ENCODE measurements around the gene LEMD1. TPM values are rescaled to one million over a fixed set of nuclear protein-coding genes. Genes with fewer than 3 reads are reported as not detected.

The LEMD1 gene
- polyA plus RNA-seq, 1 donor from 2014 or later, result 67.6 TPM

DNA sequence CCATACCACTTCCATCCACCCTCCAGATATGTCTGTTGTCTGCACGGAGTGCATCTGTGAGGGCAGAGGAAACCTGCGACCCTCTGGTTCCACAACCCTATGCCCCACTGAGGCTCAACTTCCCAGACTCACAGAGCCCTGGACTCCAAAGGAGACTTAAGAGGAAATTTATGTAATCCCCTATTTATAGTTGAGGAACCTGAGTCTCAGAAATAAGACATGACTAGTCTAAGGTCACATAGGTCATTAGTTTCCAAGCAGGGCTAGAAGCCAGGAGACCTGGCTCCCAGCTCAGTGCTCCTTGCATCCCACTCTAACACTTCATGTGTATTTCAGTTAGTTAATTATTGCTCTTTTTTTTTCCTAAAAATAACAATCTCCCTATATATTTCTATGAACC, 15.7 kb upstream of the LEMD1 start:
- Histone ChIP-seq H3K36me3 (ENCODE audit: insufficient read depth, low read length) (no peaks in the 10 kb centered on the region), H3K9me3 (ENCODE audit: low read length) (no peaks in the 10 kb centered on the region), H3K4me2 (ENCODE audit: low read length) (no peak overlapping the region), H3K9ac (ENCODE audit: low read length) (no peak overlapping the region), H4K20me1 (ENCODE audit: insufficient read depth) (no peaks in the 10 kb centered on the region), H3K27me3 (ENCODE audit: insufficient read depth, low read depth, low read length) (no peaks in the 10 kb centered on the region), H3K4me3 (ENCODE audit: low read length) (no peak overlapping the region), H3K9me2 (ENCODE audit: insufficient read depth, low read length) (no peaks in the 10 kb centered on the region), H3K79me2 (replicated peaks; ENCODE audit: insufficient read depth, low read length) (no peaks in the 10 kb centered on the region), H3F3A (ENCODE audit: insufficient read depth, low read length, poor library complexity, severe bottlenecking) (peaks cover 4% of the 10 kb centered on the region), H3K27ac (ENCODE audit: low read length) (no peak overlapping the region), H2AFZ (ENCODE audit: low read depth, low read length) (no peak overlapping the region)
- TF ChIP-seq MXI1 (conservative IDR thresholded peaks at IDR 0.05; ENCODE audit: poor library complexity, severe bottlenecking) (no peak), TAF1 (IDR thresholded peaks at IDR 0.05; ENCODE audit: low read depth) (no peak), EP300 (conservative IDR thresholded peaks at IDR 0.05; ENCODE audit: poor library complexity, severe bottlenecking) (no peak), RAD21 (conservative IDR thresholded peaks at IDR 0.05) (no peak), POLR2AphosphoS5 (IDR thresholded peaks at IDR 0.05) (no peak), SMC3 (conservative IDR thresholded peaks at IDR 0.05; ENCODE audit: poor library complexity) (no peak), EZH2 (IDR thresholded peaks at IDR 0.05; ENCODE audit: borderline replicate concordance, insufficient read depth, low read length, poor library complexity, severe bottlenecking) (no peak)
- TF ChIP-seq, protein P1, sequence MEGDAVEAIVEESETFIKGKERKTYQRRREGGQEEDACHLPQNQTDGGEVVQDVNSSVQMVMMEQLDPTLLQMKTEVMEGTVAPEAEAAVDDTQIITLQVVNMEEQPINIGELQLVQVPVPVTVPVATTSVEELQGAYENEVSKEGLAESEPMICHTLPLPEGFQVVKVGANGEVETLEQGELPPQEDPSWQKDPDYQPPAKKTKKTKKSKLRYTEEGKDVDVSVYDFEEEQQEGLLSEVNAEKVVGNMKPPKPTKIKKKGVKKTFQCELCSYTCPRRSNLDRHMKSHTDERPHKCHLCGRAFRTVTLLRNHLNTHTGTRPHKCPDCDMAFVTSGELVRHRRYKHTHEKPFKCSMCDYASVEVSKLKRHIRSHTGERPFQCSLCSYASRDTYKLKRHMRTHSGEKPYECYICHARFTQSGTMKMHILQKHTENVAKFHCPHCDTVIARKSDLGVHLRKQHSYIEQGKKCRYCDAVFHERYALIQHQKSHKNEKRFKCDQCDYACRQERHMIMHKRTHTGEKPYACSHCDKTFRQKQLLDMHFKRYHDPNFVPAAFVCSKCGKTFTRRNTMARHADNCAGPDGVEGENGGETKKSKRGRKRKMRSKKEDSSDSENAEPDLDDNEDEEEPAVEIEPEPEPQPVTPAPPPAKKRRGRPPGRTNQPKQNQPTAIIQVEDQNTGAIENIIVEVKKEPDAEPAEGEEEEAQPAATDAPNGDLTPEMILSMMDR (IDR thresholded peaks at IDR 0.05; ENCODE audit: poor library complexity, severe bottlenecking), result no peak
- TF ChIP-seq, protein P2, sequence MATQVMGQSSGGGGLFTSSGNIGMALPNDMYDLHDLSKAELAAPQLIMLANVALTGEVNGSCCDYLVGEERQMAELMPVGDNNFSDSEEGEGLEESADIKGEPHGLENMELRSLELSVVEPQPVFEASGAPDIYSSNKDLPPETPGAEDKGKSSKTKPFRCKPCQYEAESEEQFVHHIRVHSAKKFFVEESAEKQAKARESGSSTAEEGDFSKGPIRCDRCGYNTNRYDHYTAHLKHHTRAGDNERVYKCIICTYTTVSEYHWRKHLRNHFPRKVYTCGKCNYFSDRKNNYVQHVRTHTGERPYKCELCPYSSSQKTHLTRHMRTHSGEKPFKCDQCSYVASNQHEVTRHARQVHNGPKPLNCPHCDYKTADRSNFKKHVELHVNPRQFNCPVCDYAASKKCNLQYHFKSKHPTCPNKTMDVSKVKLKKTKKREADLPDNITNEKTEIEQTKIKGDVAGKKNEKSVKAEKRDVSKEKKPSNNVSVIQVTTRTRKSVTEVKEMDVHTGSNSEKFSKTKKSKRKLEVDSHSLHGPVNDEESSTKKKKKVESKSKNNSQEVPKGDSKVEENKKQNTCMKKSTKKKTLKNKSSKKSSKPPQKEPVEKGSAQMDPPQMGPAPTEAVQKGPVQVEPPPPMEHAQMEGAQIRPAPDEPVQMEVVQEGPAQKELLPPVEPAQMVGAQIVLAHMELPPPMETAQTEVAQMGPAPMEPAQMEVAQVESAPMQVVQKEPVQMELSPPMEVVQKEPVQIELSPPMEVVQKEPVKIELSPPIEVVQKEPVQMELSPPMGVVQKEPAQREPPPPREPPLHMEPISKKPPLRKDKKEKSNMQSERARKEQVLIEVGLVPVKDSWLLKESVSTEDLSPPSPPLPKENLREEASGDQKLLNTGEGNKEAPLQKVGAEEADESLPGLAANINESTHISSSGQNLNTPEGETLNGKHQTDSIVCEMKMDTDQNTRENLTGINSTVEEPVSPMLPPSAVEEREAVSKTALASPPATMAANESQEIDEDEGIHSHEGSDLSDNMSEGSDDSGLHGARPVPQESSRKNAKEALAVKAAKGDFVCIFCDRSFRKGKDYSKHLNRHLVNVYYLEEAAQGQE (IDR thresholded peaks at IDR 0.05; ENCODE audit: borderline replicate concordance), result no peak

DNA sequence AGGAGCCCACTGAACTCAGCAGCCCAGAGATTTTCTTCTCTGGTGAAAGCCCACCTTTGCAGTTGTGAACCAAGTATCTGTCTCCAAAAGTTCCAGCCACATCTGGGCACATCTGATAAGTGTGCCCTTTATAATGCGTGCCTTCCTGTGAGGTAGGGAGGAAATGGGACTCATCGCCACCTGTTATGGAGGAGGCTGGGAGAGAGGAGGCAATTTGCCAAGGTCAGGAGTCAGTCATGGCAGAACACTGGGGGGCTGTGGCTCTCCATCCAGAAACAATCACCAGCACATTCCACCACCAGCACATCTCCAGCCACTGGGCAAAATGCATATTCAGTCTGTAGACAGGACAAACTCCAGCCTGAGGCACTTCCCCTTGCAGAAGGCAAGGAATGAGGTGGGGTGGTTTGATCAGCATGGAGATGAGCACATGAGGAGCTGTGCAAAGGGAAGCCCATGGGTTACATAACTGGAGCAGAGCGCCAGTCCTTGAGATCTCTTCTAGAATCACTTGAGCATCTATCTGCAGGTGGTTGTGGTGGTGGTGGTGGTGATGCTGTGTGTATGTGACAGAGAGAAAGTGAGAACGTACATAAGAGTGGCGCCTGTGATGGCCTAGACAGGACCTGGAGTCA, 15.0 kb upstream of the LEMD1 start:
- Histone ChIP-seq H3K9me2 (ENCODE audit: insufficient read depth, low read length) (no peaks in the 10 kb centered on the region), H3K79me2 (replicated peaks; ENCODE audit: insufficient read depth, low read length) (no peaks in the 10 kb centered on the region), H3K4me2 (ENCODE audit: low read length) (peak overlapping the region; percentile 44), H3K27ac (ENCODE audit: low read length) (peak overlapping the region; percentile 94), H3K9me3 (ENCODE audit: low read length) (no peaks in the 10 kb centered on the region), H3K9ac (ENCODE audit: low read length) (peak overlapping the region; percentile 67), H3F3A (ENCODE audit: insufficient read depth, low read length, poor library complexity, severe bottlenecking) (no peaks in the 10 kb centered on the region), H4K20me1 (ENCODE audit: insufficient read depth) (no peaks in the 10 kb centered on the region), H3K36me3 (ENCODE audit: insufficient read depth, low read length) (no peaks in the 10 kb centered on the region), H2AFZ (ENCODE audit: low read depth, low read length) (no peak overlapping the region), H3K4me3 (ENCODE audit: low read length) (peak overlapping the region; percentile 55), H3K27me3 (ENCODE audit: insufficient read depth, low read depth, low read length) (no peaks in the 10 kb centered on the region)
- TF ChIP-seq EZH2 (IDR thresholded peaks at IDR 0.05; ENCODE audit: borderline replicate concordance, insufficient read depth, low read length, poor library complexity, severe bottlenecking) (no peak), SMC3 (conservative IDR thresholded peaks at IDR 0.05; ENCODE audit: poor library complexity) (no peak)
- TF ChIP-seq, protein P1 (IDR thresholded peaks at IDR 0.05; ENCODE audit: poor library complexity, severe bottlenecking), result no peak
